GM20431 (cell line): Measurements from ENCODE around the gene RPL36A.

Source experiments
- in situ Hi-C: fragments of 300-500 bp; cut with MseI, MboI; formaldehyde crosslinking; loops from one replicate; pipeline ENCODE4 v1.15.0; 2020; ENCODE audit warnings: low sequenced_read_pairs; ENCODE audit not compliant: unreplicated experiment

RPL36A gene

DNA sequence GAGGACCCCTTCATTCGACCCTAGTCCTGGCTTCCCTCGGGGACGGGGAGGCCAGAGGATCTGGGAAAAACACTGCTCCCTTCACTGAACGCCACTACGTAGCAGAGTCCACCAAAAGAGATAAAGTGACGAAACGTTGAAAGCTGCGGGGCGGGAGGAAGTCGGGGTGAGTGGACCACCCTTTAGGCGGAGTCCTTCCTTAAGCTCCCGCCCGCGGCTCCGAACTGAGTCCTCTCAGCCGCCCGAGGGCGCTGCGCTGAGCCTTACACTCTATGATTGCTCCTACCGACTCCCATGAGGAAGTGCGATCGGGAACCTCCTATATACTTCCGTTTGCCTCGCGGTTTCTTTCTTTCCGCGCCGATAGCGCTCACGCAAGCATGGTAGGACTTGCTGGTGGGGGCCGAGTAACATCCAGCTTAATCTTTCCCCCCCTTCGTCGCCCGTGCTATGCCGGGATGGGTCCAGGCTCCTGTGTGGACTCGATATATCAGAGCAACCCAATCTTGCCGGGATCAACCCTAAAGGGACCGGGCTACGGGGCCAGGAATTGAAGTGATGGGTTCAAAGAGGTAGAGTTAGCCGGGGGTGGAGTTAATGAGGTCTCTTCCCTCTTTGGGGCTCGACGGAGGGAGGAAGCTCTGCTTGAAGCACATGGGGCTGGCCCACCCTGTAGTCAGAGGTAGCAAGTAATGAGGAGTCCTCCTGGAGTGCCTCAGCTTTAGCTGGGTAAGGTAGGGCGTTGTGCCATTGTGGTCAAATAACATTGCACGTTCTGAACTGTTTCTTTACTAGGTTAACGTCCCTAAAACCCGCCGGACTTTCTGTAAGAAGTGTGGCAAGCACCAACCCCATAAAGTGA is at the start of gene RPL36A:
RPL36A (plus strand) TSS at position 348 of the 862 bp plus-strand sequence; CDS start at position 381, 33 bp downstream.
- in situ Hi-C loops: no loop called here

- in situ Hi-C loops: no loop called here
Measured at GRCh38 chrX:101347859-101348451, 42.9 kb upstream of the RPL36A start.

- in situ Hi-C loops: no loop called here
Measured at GRCh38 chrX:101348452-101349192, 42.2 kb upstream of the RPL36A start, which contains the start of gene TIMM8A. Gene TIMM8A (minus strand): TSS chrX:101348742. CDS start chrX:101348664, 78 bp downstream.

DNA sequence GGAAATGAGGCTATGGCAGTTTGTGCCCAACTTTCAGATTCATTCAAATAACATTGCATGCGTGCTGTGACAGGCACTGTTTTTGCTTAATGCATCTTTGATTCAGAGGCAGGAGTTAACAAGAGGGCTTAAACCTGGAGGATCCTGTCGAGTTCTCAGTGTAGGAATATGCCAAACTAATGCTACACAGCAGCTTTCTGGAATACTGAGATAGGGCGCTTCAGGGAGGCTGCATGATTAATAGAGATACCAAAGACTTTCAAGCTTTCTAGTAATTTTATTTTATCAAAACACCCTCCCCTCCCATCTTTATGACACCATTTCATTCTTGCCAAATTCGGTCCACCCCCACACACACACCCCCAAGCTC is 41.6 kb upstream of the RPL36A start:
- in situ Hi-C loops: no loop called here

DNA sequence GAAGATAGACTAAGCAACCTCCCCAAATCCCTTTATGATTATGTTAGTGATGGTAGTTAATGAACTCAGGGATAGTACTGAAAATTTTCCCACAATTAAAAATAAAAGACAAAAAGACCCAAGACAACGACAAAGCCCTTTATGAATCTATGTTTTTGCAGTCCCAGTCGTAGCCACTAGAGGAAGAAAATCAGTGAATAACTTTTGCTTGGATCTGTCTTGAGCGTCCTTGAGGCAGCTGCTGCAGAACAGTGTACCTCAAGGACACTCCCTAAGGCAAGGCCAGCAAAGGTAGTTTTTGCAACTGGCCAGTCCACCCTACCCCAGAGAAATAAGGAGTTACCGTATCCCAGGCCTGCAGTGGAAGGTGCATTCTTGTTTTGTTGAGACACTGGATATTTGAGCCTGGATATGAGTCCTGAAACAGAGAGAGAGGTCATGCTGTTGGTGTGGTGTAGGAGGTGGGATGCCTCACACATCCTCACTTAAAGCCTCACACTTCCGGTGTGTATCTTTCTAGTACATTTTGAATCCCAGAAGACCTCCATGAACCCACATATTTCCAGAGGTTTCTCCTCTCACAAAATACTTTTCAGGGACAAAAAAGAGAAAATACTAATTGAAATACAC is 33.5 kb upstream of the RPL36A start:
- in situ Hi-C loops: no loop called here

GRCh38 chrX:101359966-101360365 is 30.8 kb upstream of the RPL36A start:
- in situ Hi-C loops: no loop called here

DNA sequence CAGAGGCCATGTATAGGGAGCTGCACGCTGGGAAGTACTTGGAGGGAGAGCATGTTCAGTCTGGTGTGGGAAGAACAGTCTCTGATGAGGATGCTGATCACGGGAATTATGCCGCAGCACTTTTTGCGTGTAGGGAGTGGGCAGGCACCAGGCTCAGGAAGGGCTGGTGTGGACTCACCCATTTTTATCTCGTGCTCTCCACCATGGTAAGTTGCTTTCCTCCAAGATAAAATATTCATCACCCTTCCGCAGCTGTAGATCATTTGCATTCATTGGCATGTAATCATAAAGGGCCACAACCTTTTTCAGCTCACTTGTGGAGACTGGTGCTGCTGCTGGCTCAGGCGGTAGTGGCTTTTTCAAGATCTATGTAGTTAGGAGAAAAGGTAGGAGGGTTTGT is 30.4 kb upstream of the RPL36A start:
- in situ Hi-C loops: no loop called here

- in situ Hi-C loops: no loop called here
Measured at GRCh38 chrX:101362116-101362515, 28.7 kb upstream of the RPL36A start.

GRCh38 chrX:101362757-101363156 is 28.1 kb upstream of the RPL36A start:
- in situ Hi-C loops: no loop called here

- in situ Hi-C loops: no loop called here
Measured at GRCh38 chrX:101365301-101365795, 25.5 kb upstream of the RPL36A start.

DNA sequence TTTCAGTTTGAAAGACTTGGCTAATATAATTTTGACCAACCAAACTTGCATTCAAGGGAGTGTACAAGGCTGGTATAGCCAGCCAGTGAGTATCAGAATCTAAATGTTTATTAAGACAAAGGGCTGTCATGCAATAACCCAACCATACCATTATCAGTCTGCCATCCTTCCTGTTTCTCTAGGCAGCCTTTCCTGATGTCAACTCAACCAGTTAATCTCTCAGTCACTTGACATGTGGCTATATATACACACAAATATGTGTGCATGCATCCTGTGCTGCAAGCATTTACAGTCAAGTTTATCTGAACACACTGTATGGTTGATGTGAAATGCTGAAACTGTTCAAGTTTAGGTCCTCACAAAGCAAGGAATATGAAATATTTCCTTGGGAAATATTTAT is 22.0 kb upstream of the RPL36A start:
- in situ Hi-C loops: no loop called here

DNA sequence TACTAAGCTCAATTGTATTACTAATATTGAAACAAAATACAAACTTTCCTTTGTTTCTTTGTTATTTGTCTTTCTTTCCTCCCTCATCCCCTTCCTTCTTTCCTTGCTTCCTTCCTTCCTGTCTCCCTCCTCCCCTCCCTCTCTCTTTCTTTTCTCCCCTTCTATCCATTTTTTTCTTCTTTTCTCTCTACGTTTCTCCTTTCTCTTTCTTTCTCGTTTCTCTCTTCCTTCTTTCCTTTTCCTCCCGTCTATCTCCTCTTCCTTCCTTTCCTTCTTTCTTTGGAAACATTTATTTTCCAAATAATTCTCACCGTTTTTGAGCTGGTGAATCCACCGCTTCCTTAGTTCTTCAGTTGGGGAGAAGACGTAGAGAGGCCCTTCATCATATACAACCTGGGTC is 21.1 kb upstream of the RPL36A start:
- in situ Hi-C loops: no loop called here

DNA sequence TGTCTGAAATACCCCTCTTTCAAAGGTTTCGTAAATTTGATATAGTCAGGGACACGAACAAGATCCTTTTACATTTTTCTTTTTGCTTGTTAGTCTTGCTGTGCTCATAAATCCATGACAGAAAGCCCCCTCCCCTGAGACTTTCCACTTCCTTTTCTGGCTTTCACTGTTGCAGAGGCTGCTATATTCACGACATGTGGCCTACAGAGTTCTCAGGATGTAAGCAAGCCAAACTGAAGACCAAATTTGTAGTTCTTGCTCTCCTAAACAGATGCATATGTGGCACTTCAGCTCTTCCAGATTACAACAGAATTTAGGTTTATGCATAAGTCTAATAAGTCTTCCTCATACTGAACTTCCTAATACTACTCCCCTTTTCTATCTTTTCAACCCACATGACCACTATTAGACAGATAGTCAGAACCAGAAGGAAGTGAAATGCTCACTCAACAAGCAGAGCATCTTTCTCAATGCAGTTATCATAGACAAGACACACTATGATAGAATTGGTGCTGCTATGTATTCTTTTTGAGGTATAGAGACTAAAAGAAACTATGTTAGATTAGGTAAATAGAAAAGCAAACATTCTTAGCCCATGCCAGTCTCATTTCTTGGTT is 19.8 kb upstream of the RPL36A start:
- in situ Hi-C loops: no loop called here

- in situ Hi-C loops: no loop called here
Measured at GRCh38 chrX:101377547-101377946, 13.3 kb upstream of the RPL36A start.

DNA sequence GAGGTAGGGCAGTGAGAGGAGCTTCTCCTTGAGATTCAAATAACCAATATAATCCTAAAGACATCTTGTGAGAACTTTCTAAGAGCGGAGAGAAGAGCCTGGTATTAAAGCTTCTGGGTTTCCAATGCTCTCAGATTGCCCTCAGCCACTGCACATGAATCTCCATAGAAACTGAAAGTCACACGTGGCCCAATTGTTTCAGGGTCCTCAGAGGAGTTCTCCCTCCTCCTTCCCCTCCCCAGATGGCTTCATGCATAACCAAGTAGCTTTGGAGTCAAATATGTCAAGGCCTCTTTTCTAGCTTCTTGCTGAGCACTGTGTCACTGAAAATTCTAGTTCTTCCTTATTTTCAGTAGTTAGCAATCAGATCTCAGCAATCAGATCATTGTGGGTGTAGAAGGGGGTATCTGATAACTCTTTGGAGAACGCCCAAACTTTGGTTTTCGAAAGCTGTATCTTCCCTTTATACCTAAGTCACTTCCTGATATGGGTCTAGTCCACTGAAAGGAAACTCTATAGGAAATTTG is 7.1 kb upstream of the RPL36A start:
- in situ Hi-C loops: no loop called here

DNA sequence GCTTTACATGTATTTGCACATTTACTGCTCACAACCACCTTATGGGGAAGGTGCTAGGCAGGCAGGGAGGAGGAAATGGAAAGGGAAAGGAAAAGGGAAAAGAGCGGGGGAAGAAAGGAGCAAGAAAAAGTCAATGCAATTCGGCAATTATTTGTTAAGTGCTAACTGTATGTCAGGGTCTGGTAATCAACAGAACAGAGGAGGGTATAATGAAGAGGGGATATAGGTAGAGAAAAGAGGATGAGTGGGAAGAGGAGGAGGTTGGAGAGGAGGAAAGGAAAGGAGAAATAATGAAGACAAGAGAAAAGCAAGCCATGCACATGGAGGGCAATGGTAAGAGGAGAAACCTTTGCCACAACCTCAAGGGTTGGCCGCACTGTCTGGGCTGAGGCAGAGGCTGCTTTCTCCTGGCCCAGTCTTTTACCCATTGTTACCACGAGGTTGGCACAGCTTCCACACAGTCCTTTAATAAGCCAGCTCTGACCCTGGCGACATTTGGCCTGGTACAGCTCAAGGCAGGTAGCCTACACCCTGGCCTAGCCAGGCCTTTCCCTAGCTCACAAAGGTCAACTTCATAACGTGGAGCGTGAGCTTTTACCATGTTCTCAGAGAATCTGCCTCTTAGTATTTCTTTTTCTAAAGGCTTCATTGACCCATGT is 5.7 kb upstream of the RPL36A start:
- in situ Hi-C loops: no loop called here

DNA sequence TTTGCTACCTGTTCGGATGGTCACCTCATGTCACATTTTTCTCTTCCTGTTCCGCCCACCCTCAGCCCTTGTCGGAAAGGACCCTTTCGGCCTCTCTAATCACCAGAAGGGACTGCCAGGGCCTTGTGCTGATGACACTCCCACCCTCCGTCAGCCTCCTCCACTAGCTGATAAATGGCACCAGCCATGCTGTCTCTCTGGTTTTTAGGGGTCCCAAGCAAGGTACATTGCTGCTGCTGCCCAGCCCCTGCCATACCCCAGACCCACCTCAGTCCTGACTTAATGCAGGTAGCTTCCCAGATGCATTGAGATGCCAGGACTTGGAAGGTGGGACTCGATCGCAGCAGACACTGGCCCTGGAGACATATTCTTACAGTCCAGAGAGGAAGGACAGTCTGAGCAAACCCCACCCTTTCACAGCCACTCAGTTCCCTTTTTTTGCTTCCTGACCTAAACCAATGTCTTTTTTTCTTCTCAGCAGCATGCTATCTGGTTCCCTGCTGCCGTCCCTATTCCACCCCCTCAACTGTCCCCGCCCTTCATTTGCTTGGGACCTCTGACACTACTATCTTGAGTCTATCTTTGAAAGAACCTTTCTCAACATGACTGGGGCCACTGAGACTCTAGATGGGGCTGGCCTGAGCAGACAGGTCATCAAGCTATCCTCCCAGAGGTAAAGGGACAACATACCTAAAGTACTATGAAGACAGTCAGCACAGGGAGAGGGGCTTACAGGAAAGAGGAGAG is 4.8 kb upstream of the RPL36A start, which contains the start of gene BTK:
BTK (minus strand) TSS at position 397 of the 747 bp plus-strand sequence. CDS start 10,907 bp downstream, outside the sequence.
- in situ Hi-C loops: no loop called here

GRCh38 chrX:101386542-101386885 is 4.3 kb upstream of the RPL36A start:
- in situ Hi-C loops: no loop called here
